Osteoblast (primary cell): Measurements from ENCODE around the gene TLL2. TPM values are rescaled to one million over a fixed set of nuclear protein-coding genes. Genes with fewer than 3 reads are reported as not detected.

Source experiments
- DNase-seq: peaks from one replicate; pipeline ENCODE4 v3.0.0; 2011; ENCODE audit warnings: low spot score, mixed read lengths; ENCODE audit not compliant: insufficient read length; ENCODE audit errors: missing footprints
- H2AFZ ChIP-seq: 2 replicates; pipeline ENCODE4 v1.6.0; 2011; ENCODE audit warnings: mild to moderate bottlenecking, low read length
- H3K27ac ChIP-seq: 2 replicates; pipeline ENCODE4 v1.5.1; 2011; ENCODE audit warnings: mild to moderate bottlenecking, low read depth, low read length, moderate library complexity
- H3K27me3 ChIP-seq: 2 replicates; pipeline ENCODE4 v1.6.0; 2012; ENCODE audit warnings: mild to moderate bottlenecking, control low read depth, inconsistent platforms, low read length, moderate library complexity; ENCODE audit not compliant: insufficient read depth
- H3K36me3 ChIP-seq: 2 replicates; pipeline ENCODE4 v1.5.1; 2011; ENCODE audit warnings: mild to moderate bottlenecking, low read length, control low read depth, moderate library complexity; ENCODE audit not compliant: insufficient read depth
- H3K4me1 ChIP-seq: 2 replicates; pipeline ENCODE4 v1.5.1; 2011; ENCODE audit warnings: mild to moderate bottlenecking, low read length, control low read depth, moderate library complexity; ENCODE audit not compliant: insufficient read depth
- H3K4me2 ChIP-seq: 2 replicates; pipeline ENCODE4 v1.6.0; 2011; ENCODE audit warnings: mild to moderate bottlenecking, low read length; ENCODE audit not compliant: insufficient read depth
- H3K4me3 ChIP-seq: fragments of 200-600 bp; sonication (generic); 3 replicates; pipeline ENCODE4 v1.5.1; 2012; ENCODE audit warnings: mild to moderate bottlenecking, low read length, inconsistent platforms; ENCODE audit not compliant: insufficient read depth
- H3K79me2 ChIP-seq: 2 replicates; pipeline ENCODE4 v1.6.0; 2012; ENCODE audit warnings: mild to moderate bottlenecking, low read length, control low read depth, inconsistent platforms; ENCODE audit not compliant: insufficient read depth
- H3K9me3 ChIP-seq: 2 replicates; pipeline ENCODE4 v1.5.1; 2011; ENCODE audit warnings: low read depth, low read length, control low read depth
- H4K20me1 ChIP-seq: 2 replicates; pipeline ENCODE4 v1.6.0; 2012; ENCODE audit warnings: mild to moderate bottlenecking, low read length, control low read depth; ENCODE audit not compliant: insufficient read depth
- total RNA-seq: library from RNA; depleted of rRNA; stranded (reverse); fragments of >200 nt; gene quantifications from 2 replicates; pipeline ENCODE4 v1.2.3, GENCODE V29; 2012
- TF ChIP-seq, protein P1 (sequence below): IDR thresholded peaks from 2 replicates; pipeline ENCODE4 v1.5.1; 2011; ENCODE audit warnings: mild to moderate bottlenecking, low read depth, low read length, moderate library complexity; ENCODE audit errors: extremely low read depth

TLL2 gene
- total RNA-seq, 1 donor: 0.36 TPM

DNA sequence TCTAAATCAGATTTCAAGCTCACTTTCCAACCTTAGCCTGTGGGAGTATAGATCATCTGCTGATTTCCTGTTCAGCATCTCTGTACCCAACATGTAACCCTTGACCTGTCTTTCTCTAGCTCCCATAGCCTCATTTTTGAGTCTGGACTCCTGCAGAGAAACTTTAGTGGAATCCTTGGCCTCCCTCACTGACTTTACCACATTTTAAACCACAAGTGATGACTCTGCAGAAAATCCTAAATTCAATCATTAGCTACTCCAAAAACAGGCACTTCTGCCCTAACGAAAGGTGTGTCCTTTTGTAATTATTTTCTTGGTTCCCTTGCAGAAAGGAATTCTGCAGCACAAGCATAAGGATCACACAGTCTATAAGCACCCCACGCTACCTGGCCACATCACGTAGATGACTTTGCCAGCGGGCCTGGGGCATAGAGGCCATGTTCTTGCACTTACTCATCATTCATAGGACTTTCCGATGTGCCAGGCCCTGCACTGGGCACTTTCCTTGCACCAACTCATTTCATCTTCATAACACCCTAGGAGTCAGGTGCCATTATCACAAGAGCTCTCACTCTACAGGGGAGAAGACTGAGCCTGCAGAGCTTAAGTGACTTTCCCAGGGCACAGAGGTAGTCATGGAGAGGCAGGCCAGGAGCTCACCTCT, 97.7 kb downstream of the TLL2 start:
- Histone ChIP-seq H3K9me3 (no peaks in the 10 kb centered on the region), H3K4me1 (no peaks in the 10 kb centered on the region), H3K27me3 (peaks cover 8% of the 10 kb centered on the region), H3K36me3 (no peaks in the 10 kb centered on the region), H3K4me2 (no peak overlapping the region), H2AFZ (no peak overlapping the region), H3K27ac (no peak overlapping the region), H3K79me2 (no peaks in the 10 kb centered on the region), H3K4me3 (no peak overlapping the region), H4K20me1 (no peaks in the 10 kb centered on the region)
- TF ChIP-seq, protein P1, sequence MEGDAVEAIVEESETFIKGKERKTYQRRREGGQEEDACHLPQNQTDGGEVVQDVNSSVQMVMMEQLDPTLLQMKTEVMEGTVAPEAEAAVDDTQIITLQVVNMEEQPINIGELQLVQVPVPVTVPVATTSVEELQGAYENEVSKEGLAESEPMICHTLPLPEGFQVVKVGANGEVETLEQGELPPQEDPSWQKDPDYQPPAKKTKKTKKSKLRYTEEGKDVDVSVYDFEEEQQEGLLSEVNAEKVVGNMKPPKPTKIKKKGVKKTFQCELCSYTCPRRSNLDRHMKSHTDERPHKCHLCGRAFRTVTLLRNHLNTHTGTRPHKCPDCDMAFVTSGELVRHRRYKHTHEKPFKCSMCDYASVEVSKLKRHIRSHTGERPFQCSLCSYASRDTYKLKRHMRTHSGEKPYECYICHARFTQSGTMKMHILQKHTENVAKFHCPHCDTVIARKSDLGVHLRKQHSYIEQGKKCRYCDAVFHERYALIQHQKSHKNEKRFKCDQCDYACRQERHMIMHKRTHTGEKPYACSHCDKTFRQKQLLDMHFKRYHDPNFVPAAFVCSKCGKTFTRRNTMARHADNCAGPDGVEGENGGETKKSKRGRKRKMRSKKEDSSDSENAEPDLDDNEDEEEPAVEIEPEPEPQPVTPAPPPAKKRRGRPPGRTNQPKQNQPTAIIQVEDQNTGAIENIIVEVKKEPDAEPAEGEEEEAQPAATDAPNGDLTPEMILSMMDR: no peak
- no peak for DNase-seq

DNA sequence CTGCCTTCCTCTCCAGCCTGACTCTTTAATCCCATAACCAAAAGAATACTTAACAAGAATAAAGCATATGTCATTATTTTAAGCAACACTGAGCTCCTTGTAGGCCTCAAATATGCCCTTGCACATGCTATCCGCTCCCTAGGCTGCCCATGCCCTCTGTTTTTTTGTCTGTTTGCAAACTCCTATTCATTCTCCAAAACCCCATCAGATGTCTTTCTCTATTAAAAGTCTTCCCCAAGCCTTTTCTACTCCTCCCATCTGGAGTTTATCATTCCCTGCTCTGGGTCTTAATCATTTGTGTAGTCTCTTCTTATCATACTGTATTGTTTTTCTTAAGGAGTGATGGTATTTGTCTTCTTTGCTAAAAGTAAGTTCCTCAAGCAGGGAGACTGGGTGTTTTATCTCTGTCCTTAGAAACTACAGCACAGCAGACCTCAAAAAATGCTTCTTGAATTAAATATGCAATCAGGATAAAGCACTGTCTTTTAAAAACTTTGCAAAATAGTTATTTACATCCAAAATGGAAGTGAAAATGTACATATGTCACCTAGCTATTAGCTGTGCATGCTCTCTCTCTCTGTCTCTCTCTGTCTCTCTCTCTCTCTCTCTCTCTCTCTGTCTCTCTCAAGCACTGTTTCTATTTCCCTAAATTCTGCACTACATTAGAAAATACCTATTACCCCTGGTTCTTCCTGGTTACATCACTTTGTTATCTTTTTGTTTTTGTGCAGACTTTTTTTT, 98.4 kb downstream of the TLL2 start:
- Histone ChIP-seq H3K27ac (no peak overlapping the region), H3K4me2 (no peak overlapping the region), H3K4me1 (no peaks in the 10 kb centered on the region), H3K27me3 (peaks cover 8% of the 10 kb centered on the region), H4K20me1 (no peaks in the 10 kb centered on the region), H2AFZ (no peak overlapping the region), H3K4me3 (no peak overlapping the region), H3K79me2 (no peaks in the 10 kb centered on the region), H3K36me3 (no peaks in the 10 kb centered on the region), H3K9me3 (no peaks in the 10 kb centered on the region)
- TF ChIP-seq, protein P1: no peak
- no peak for DNase-seq

DNA sequence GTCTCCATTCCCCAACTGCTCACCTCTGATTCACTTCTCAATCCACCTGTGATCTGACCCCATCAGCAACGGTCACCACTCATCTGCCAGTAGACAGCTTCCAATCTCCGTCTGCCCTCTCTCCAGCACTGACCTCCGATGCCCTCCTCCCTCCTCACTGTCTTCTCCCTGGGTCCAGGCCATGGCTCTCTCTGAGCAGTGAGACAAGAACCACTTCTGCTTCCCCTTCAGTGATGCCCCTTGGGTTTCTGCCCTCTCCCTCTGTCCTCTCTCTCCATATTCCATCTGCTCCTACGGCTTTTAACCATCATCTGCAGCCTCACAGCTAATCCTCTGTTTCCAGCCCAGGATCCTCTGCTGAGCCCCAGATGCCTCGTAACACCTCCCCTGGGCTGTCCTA, 99.4 kb downstream of the TLL2 start:
- H3K36me3 ChIP-seq: no peaks in the 10 kb centered on the region
- H3K4me2 ChIP-seq: no peak overlapping the region
- H4K20me1 ChIP-seq: no peaks in the 10 kb centered on the region
- TF ChIP-seq, protein P1: no peak
- no peaks in the 10 kb centered on the region for H3K4me1 ChIP-seq
- H3K4me3 ChIP-seq: no peak overlapping the region
- no peaks in the 10 kb centered on the region for H3K79me2 ChIP-seq
- no peak for DNase-seq
- H3K27me3 ChIP-seq: peaks cover 8% of the 10 kb centered on the region
- H3K27ac ChIP-seq: no peak overlapping the region
- H3K9me3 ChIP-seq: no peaks in the 10 kb centered on the region
- H2AFZ ChIP-seq: no peak overlapping the region

DNA sequence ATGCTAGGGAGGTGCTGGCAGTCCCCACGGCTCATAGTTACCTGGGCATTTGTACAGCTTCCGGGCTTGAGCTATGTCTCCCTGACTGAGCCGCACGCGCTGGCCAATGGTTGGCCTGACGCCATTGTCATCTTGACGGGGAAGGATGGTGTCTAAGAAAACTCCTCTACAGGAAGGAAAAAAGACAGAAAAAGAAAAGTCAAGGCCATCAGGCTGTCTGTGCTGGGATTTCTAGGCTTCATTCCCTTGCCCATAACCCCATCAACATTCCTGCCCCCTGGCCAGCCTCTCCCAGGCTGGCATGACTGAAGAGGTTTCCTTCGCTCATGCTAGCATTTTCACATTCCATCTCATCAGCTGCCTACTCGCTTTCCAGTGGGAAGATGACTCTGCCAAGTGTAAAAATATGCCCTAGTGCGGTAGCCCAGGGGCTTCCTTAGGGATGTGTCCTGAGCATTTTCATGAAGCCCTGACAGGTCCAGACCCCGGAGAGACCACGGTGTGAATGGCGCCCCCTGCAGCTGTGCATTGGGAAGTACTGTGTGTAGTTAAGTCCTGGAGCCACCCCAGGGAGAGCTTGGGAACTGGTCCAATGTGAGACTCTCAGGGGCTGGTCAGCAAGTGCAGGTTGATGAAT, 100.5 kb downstream of the TLL2 start:
- H3K79me2 ChIP-seq: no peaks in the 10 kb centered on the region
- no peaks in the 10 kb centered on the region for H3K36me3 ChIP-seq
- H2AFZ ChIP-seq: no peak overlapping the region
- no peak overlapping the region for H3K4me2 ChIP-seq
- no peaks in the 10 kb centered on the region for H3K4me1 ChIP-seq
- DNase-seq: no peak
- no peaks in the 10 kb centered on the region for H4K20me1 ChIP-seq
- H3K9me3 ChIP-seq: no peaks in the 10 kb centered on the region
- H3K27me3 ChIP-seq: peaks cover 8% of the 10 kb centered on the region
- H3K27ac ChIP-seq: no peak overlapping the region
- TF ChIP-seq, protein P1: peak; percentile 10
- H3K4me3 ChIP-seq: no peak overlapping the region
